ENCODE measurements around the gene GNRH2.

- TF ChIP-seq CTCF (conservative IDR thresholded peaks at IDR 0.05 in 1 of 2, IDR thresholded peaks at IDR 0.05 in 1 of 2; ENCODE audit: low read depth in 1 of 2, low read length in 2 of 2) = no peak
- TF ChIP-seq EZH2 (IDR thresholded peaks at IDR 0.05; ENCODE audit: low read length, missing control alignments) = no peak
These were observed 51.6 kb downstream of the GNRH2 start for GRCh38 chr20:3094848-3095629.
